CD14-positive monocyte (primary cell): ENCODE measurements around the gene HPS4. TPM values are rescaled to one million over a fixed set of nuclear protein-coding genes. Genes with fewer than 3 reads are reported as not detected.

Experiments
- DNase-seq, 3 donors: peaks; one replicate each; pipeline ENCODE4 v3.0.0-alpha.2; 2011 to 2022
- H2AFZ ChIP-seq: 2 replicates; pipeline ENCODE4 v1.6.0; 2012; ENCODE audit warnings: mild to moderate bottlenecking, low read depth, low read length, inconsistent platforms; ENCODE audit not compliant: insufficient read depth, poor library complexity, severe bottlenecking
- H3K27ac ChIP-seq, 2 donors: 1 replicate in 1 of 2; 2 replicates in 1 of 2; pipeline ENCODE4 v1.5.1; 2012 to 2013; ENCODE audit warnings: low read length in 2 of 2, control low read depth in 1 of 2, inconsistent platforms in 1 of 2, low read depth in 1 of 2, mild to moderate bottlenecking in 1 of 2
- H3K27me3 ChIP-seq, 2 donors: one replicate each; pipeline versions ENCODE4 v1.6.0 to v1.6.1; 2011 to 2013; ENCODE audit warnings: low read length in 2 of 2; ENCODE audit not compliant: control insufficient read depth in 2 of 2, insufficient read depth in 2 of 2
- H3K36me3 ChIP-seq, 2 donors: replicated peaks in 1 of 2; 1 replicate in 1 of 2; 2 replicates in 1 of 2; pipeline versions ENCODE4 v1.5.1 to v1.6.1; 2012 to 2013; ENCODE audit warnings: low read length in 2 of 2, control low read depth in 1 of 2, inconsistent platforms in 1 of 2, mild to moderate bottlenecking in 1 of 2; ENCODE audit not compliant: insufficient read depth in 2 of 2, control insufficient read depth in 1 of 2
- H3K4me1 ChIP-seq, 2 donors: 1 replicate in 1 of 2; 2 replicates in 1 of 2; pipeline versions ENCODE4 v1.5.1 to v1.6.1; 2012 to 2013; ENCODE audit warnings: low read length in 2 of 2, control low read depth in 1 of 2, inconsistent platforms in 1 of 2, mild to moderate bottlenecking in 1 of 2, moderate library complexity in 1 of 2; ENCODE audit not compliant: insufficient read depth in 2 of 2, control insufficient read depth in 1 of 2
- H3K4me2 ChIP-seq: replicated peaks from 2 replicates; pipeline ENCODE3; 2012; ENCODE audit warnings: low read length, moderate library complexity, mild to moderate bottlenecking; ENCODE audit not compliant: poor library complexity, severe bottlenecking; ENCODE audit errors: extremely low read depth
- H3K4me3 ChIP-seq, 3 experiments: fragments of 200-600 bp in 1 of 3; sonication (generic) in 1 of 3; replicated peaks in 1 of 3; 1 replicate in 2 of 3; 2 replicates in 1 of 3; pipeline ENCODE4 v1.5.1; 2011 to 2013; ENCODE audit warnings: low read length in 3 of 3, mild to moderate bottlenecking in 3 of 3, control low read depth in 2 of 3, low read depth in 2 of 3, inconsistent platforms in 1 of 3, moderate library complexity in 1 of 3
- H3K79me2 ChIP-seq: 2 replicates; pipeline ENCODE4 v1.6.0; 2012; ENCODE audit warnings: mild to moderate bottlenecking, control low read depth, inconsistent platforms, low read length, moderate library complexity; ENCODE audit not compliant: insufficient read depth
- H3K9ac ChIP-seq: 2 replicates; pipeline ENCODE4 v1.6.0; 2017; ENCODE audit warnings: low read length, mild to moderate bottlenecking; ENCODE audit not compliant: insufficient read depth, poor library complexity, severe bottlenecking
- H3K9me3 ChIP-seq, 2 donors: replicated peaks in 1 of 2; 1 replicate in 1 of 2; 2 replicates in 1 of 2; pipeline versions ENCODE4 v1.5.1 to v1.6.1; 2012 to 2013; ENCODE audit warnings: low read length in 2 of 2, control low read depth in 1 of 2; ENCODE audit not compliant: control insufficient read depth in 1 of 2, insufficient read depth in 1 of 2
- H4K20me1 ChIP-seq: 2 replicates; pipeline ENCODE4 v1.6.0; 2012; ENCODE audit warnings: mild to moderate bottlenecking, low read length, control low read depth, moderate library complexity; ENCODE audit not compliant: insufficient read depth
- H3K27ac Mint-ChIP-seq, 7 donors: one replicate each; pipeline ENCODE4 v1.8.0; 2020; ENCODE audit warnings: mild to moderate bottlenecking in 7 of 7, mixed read lengths in 7 of 7, moderate library complexity in 6 of 7, inconsistent platforms in 2 of 7
- H3K27me3 Mint-ChIP-seq, 3 donors: one replicate each; pipeline ENCODE4 v1.8.0; 2021 to 2022; ENCODE audit warnings: low read depth in 3 of 3, mild to moderate bottlenecking in 3 of 3, mixed read lengths in 3 of 3, moderate library complexity in 3 of 3, inconsistent platforms in 1 of 3
- H3K36me3 Mint-ChIP-seq, 2 donors: one replicate each; pipeline ENCODE4 v1.8.0; 2020; ENCODE audit warnings: mixed read lengths in 2 of 2, inconsistent platforms in 1 of 2, mild to moderate bottlenecking in 1 of 2
- H3K4me1 Mint-ChIP-seq: one replicate; pipeline ENCODE4 v1.8.0; 2020; ENCODE audit warnings: mild to moderate bottlenecking, mixed read lengths
- H3K4me3 Mint-ChIP-seq, 2 donors: one replicate each; pipeline ENCODE4 v1.8.0; 2020; ENCODE audit warnings: mild to moderate bottlenecking in 2 of 2, mixed read lengths in 2 of 2, moderate library complexity in 1 of 2
- H3K9me3 Mint-ChIP-seq, 7 donors: one replicate each; pipeline ENCODE4 v1.8.0; 2020 to 2022; ENCODE audit warnings: mixed read lengths in 7 of 7, mild to moderate bottlenecking in 6 of 7, moderate library complexity in 6 of 7, inconsistent platforms in 2 of 7
- CTCF ChIP-seq: fragments of 200-600 bp; IDR thresholded peaks from one replicate; pipeline ENCODE4 v1.8.0; 2022; ENCODE audit warnings: antibody characterized with exemption, mild to moderate bottlenecking
- WGBS: methylation state at CpG from one replicate; pipeline ENCODE4 v1.1.5; 2013; ENCODE audit warnings: missing lambda C conversion rate; ENCODE audit not compliant: insufficient coverage; 5-methylcytosine and 5-hydroxymethylcytosine counted together
- intact Hi-C, 2 donors: fragments of 100-400 bp; cut with micrococcal nuclease; formaldehyde crosslinking; loops; one replicate each; pipeline versions ENCODE4 v1.15.0 to v1.15.1; 2023
- polyA plus RNA-seq, 3 donors: library from polyadenylated mRNA; depleted of rRNA in 1 of 3; unstranded in 2 of 3; stranded (reverse) in 1 of 3; fragments of 300-500 nt in 2 of 3; fragments of >200 nt in 1 of 3; fragmentation: Illumina TruSeq in 2 of 3; gene quantifications; 1 replicate in 2 of 3; 2 replicates in 1 of 3; pipeline ENCODE4 v1.2.3, GENCODE V29; 2012 to 2021

Gene HPS4
- polyA plus RNA-seq, 3 donors = 5.7 to 21.6 (median 7.5) TPM

- H4K20me1 ChIP-seq = no peaks in the 10 kb centered on the region
- peaks cover 69 to 92% of the 10 kb centered on the region in 2 donors for H3K36me3 ChIP-seq
- no peaks in the 10 kb centered on the region for H3K27me3 ChIP-seq
- Mint-ChIP-seq H3K9me3 (peaks cover 0 to 2% (median 0%) of the 10 kb centered on the region in 7 donors), H3K36me3 (peaks cover 77 to 93% of the 10 kb centered on the region in 2 donors), H3K27me3 (peaks cover 0 to 2% (median 2%) of the 10 kb centered on the region in 3 donors), H3K27ac (peak overlapping the region in 4 of 7 donors; percentile 53 to 95 (median 83)), H3K4me3 (no peak overlapping the region), H3K4me1 (peaks cover 17% of the 10 kb centered on the region)
- peaks cover 11 to 12% of the 10 kb centered on the region in 2 donors for H3K4me1 ChIP-seq
- H2AFZ ChIP-seq = no peak overlapping the region
- 91% methylated on average over 11 of the region's 15 CpGs for WGBS
- TF ChIP-seq CTCF = no peak
- no peak overlapping the region for H3K9ac ChIP-seq
- H3K4me2 ChIP-seq = no peak overlapping the region
- no peaks in the 10 kb centered on the region for H3K79me2 ChIP-seq
- intact Hi-C loops = no loop called here
- H3K27ac ChIP-seq = no peak overlapping the region
- no peak overlapping the region for H3K4me3 ChIP-seq
- DNase-seq = no peak
- no peaks in the 10 kb centered on the region for H3K9me3 ChIP-seq
These were observed 44.2 kb upstream of the HPS4 start for GRCh38 chr22:26527574-26528465.

GRCh38 chr22:26527167-26527566, 43.6 kb upstream of the HPS4 start:
- peaks cover 76 to 90% of the 10 kb centered on the region in 2 donors for H3K36me3 Mint-ChIP-seq
- peaks cover 17% of the 10 kb centered on the region for H3K4me1 Mint-ChIP-seq
- peaks cover 11 to 12% of the 10 kb centered on the region in 2 donors for H3K4me1 ChIP-seq
- H3K4me2 ChIP-seq = no peak overlapping the region
- 83% methylated on average over 1 of the region's 3 CpGs for WGBS
- peaks cover 63 to 92% of the 10 kb centered on the region in 2 donors for H3K36me3 ChIP-seq
- no peak for DNase-seq
- H3K27ac Mint-ChIP-seq = peak overlapping the region in 4 of 7 donors; percentile 30 to 63 (median 56)
- no peaks in the 10 kb centered on the region for H3K27me3 ChIP-seq
- TF ChIP-seq CTCF = no peak
- H3K9ac ChIP-seq = no peak overlapping the region
- H3K27ac ChIP-seq = peak overlapping the region in 1 of 2 donors; percentile 11
- H3K9me3 ChIP-seq = no peaks in the 10 kb centered on the region
- H3K27me3 Mint-ChIP-seq = peaks cover 0 to 2% (median under 1%) of the 10 kb centered on the region in 3 donors
- no peaks in the 10 kb centered on the region for H4K20me1 ChIP-seq
- peaks cover 0 to 2% (median 0%) of the 10 kb centered on the region in 7 donors for H3K9me3 Mint-ChIP-seq
- no peak overlapping the region for H3K4me3 Mint-ChIP-seq
- no peak overlapping the region for H2AFZ ChIP-seq
- H3K4me3 ChIP-seq = no peak overlapping the region
- H3K79me2 ChIP-seq = no peaks in the 10 kb centered on the region
- intact Hi-C loops = no loop called here
